ENCODE data around the gene ZKSCAN4. TPM values are rescaled to one million over a fixed set of nuclear protein-coding genes. Genes with fewer than 3 reads are reported as not detected.
A peak's percentile ranks its signal among the peaks of the same experiment; 100 is the strongest.

Gene ZKSCAN4
- total and polyA plus RNA-seq, 2 of the 8 experiments (the other 6 are each of a cell fraction or from before 2014, with no cell fraction given) = 2.2 to 6.6 TPM

- TF ChIP-seq CTCF (IDR thresholded peaks at IDR 0.05; ENCODE audit: control extremely low read depth in 1 of 3, insufficient read depth in 1 of 3, low read depth in 1 of 3, low read length in 3 of 3) (0 out of 4 replicates have a peak, but pooled peaks of 1 of the 3 experiments have one; percentile 0), CREB1 (IDR thresholded peaks at IDR 0.05) (peak; percentile 68; the same call in 1 of the 2 replicates), TAF7 (optimal IDR thresholded peaks at IDR 0.05; ENCODE audit: borderline replicate concordance, low read depth, low read length) (peak; percentile 29), SIN3A (conservative IDR thresholded peaks at IDR 0.05 in 1 of 2, IDR thresholded peaks at IDR 0.05 in 1 of 2; ENCODE audit: low read depth in 1 of 2, low read length in 2 of 2) (peak; percentile 44 to 88; a peak in 2 of 4 replicates), USF2 (IDR thresholded peaks at IDR 0.05; ENCODE audit: low read length) (no peak), SP2 (IDR thresholded peaks at IDR 0.05; ENCODE audit: low read length) (peak; percentile 97), EGR1 (IDR thresholded peaks at IDR 0.05; ENCODE audit: borderline replicate concordance, low read depth, low read length) (peak; percentile 63; the same call in 1 of the 2 replicates), CHD1 (IDR thresholded peaks at IDR 0.05; ENCODE audit: low read depth, low read length) (0 out of 2 replicates have a peak, but pooled peaks have one; percentile 45), FOSL1 (IDR thresholded peaks at IDR 0.05; ENCODE audit: insufficient read depth, low read depth, low read length) (no peak)
Observed at GRCh38 chr6:28266962-28267694, 15.1 kb upstream of the ZKSCAN4 start, which contains the start of gene ZSCAN26 (continued).
